ENCODE measurements around the gene FOSL1.
"Not testable (repeated sequence)": the region's sequence is repeated elsewhere in the genome, so short reads cannot be mapped to it uniquely, and the experiment has no call there.

Gene FOSL1

GRCh38 chr11:65896034-65896999 lies 3.9 kb downstream of the FOSL1 start:
- DNase-seq (ENCODE audit: extremely low spot score): no peak
- TF ChIP-seq TARDBP (IDR thresholded peaks at IDR 0.05) (no peak), ARNT (IDR thresholded peaks at IDR 0.05) (no peak), PKNOX1 (IDR thresholded peaks at IDR 0.05) (no peak), BHLHE40 (IDR thresholded peaks at IDR 0.05; ENCODE audit: borderline replicate concordance) (no peak), FOXA1 (IDR thresholded peaks at IDR 0.05) (no peak)
- ChIA-PET CTCF (interaction anchor here (0.6 to 1.4 kb wide), 3 partner anchors 8 to 185 kb away, joined by 3 read pairs; partner anchors contain the start of gene FIBP), POLR2A (interaction anchor here (1.2 to 2.0 kb wide), 2 partner anchors 37 to 176 kb away, joined by 3 to 6 read pairs; partner anchors contain the start of gene RNASEH2C)

- CTCF ChIA-PET: interaction anchor here (1.4 kb wide), 1 partner anchor 11 kb away, joined by 3 read pairs; no protein-coding TSS in a partner anchor
These were observed 4.7 kb downstream of the FOSL1 start for GRCh38 chr11:65895482-65895981.

GRCh38 chr11:65894034-65894591 lies 6.1 kb downstream of the FOSL1 start:
- no peak for DNase-seq (ENCODE audit: extremely low spot score)
- ChIA-PET CTCF (no interaction called here), POLR2A (interaction anchor here (1.1 to 12.4 kb wide), 4 partner anchors 18 to 30 kb away, joined by 3 to 289 read pairs (median 4); partner anchors contain the start of genes CFL1, EFEMP2 and MUS81)
- TF ChIP-seq CTBP1 (IDR thresholded peaks at IDR 0.05; ENCODE audit: borderline replicate concordance): no peak

More at GRCh38 chr11:65895482-65895981, 4.7 kb downstream of the FOSL1 start:
- no peak for DNase-seq (ENCODE audit: extremely low spot score)
- TF ChIP-seq PKNOX1 (IDR thresholded peaks at IDR 0.05) (peak; percentile 55; the same call in 1 of the 2 replicates), FOXA1 (IDR thresholded peaks at IDR 0.05) (no peak)
- POLR2A ChIA-PET: interaction anchor here (1.2 to 2.0 kb wide), 2 partner anchors 36 to 175 kb away, joined by 3 to 6 read pairs; partner anchors contain the start of gene RNASEH2C

- TF ChIP-seq NFRKB (IDR thresholded peaks at IDR 0.05) (no peak), SP1 (IDR thresholded peaks at IDR 0.05) (no peak), FOXA1 (IDR thresholded peaks at IDR 0.05) (no peak), SUZ12 (IDR thresholded peaks at IDR 0.05) (no peak), ARNT (IDR thresholded peaks at IDR 0.05) (no peak), HDGF (IDR thresholded peaks at IDR 0.05; ENCODE audit: borderline replicate concordance) (no peak), L3MBTL2 (conservative IDR thresholded peaks at IDR 0.05) (no peak), TARDBP (IDR thresholded peaks at IDR 0.05) (no peak)
- no peak for DNase-seq (ENCODE audit: extremely low spot score)
- CTCF ChIA-PET: interaction anchor here (1.1 to 5.4 kb wide), 2 partner anchors 7 to 45 kb away, joined by 3 to 36 read pairs; partner anchors contain the start of gene FOSL1
- POLR2A ChIA-PET: interaction anchor here (1.2 to 12.4 kb wide), 5 partner anchors 8 to 29 kb away, joined by 3 to 289 read pairs (median 35); partner anchors contain the start of genes CFL1, EFEMP2, FOSL1 and MUS81
These were observed 7.4 kb downstream of the FOSL1 start for GRCh38 chr11:65892661-65893317.

GRCh38 chr11:65892137-65892540 lies 8.0 kb downstream of the FOSL1 start:
- ChIA-PET POLR2A (interaction anchor here (1.0 to 12.4 kb wide), 9 partner anchors 9 to 180 kb away, joined by 3 to 289 read pairs (median 35); partner anchors contain the start of genes CFL1, EFEMP2, FOSL1 and KAT5), CTCF (interaction anchor here (0.9 to 5.4 kb wide), 3 partner anchors 8 to 107 kb away, joined by 3 to 36 read pairs (median 3); partner anchors contain the start of gene FOSL1)
- DNase-seq (ENCODE audit: extremely low spot score): not testable (repeated sequence)

GRCh38 chr11:65891219-65892136 lies 8.7 kb downstream of the FOSL1 start:
- no peak for DNase-seq (ENCODE audit: extremely low spot score)
- CTCF ChIA-PET: interaction anchor here (0.7 to 5.4 kb wide), 10 partner anchors 9 to 180 kb away, joined by 3 to 59 read pairs (median 4); partner anchors contain the start of genes FOSL1, KAT5 and MUS81
- POLR2A ChIA-PET: interaction anchor here (0.6 to 12.4 kb wide), 25 partner anchors 9 to 276 kb away, joined by 3 to 289 read pairs (median 5); partner anchors contain the start of genes AP5B1, CFL1, EFEMP2 and FOSL1
- TF ChIP-seq TARDBP (IDR thresholded peaks at IDR 0.05): no peak
- TF ChIP-seq PKNOX1 (IDR thresholded peaks at IDR 0.05): no peak
- no peak for TF ChIP-seq FOXK2 (IDR thresholded peaks at IDR 0.05)
- TF ChIP-seq SP1 (IDR thresholded peaks at IDR 0.05): no peak
- no peak for TF ChIP-seq ELF4 (IDR thresholded peaks at IDR 0.05)
- TF ChIP-seq ARNT (IDR thresholded peaks at IDR 0.05): no peak
- TF ChIP-seq L3MBTL2 (conservative IDR thresholded peaks at IDR 0.05): no peak
